Measurements from ENCODE around the gene ARHGAP28.
"Not testable (repeated sequence)": the region's sequence is repeated elsewhere in the genome, so short reads cannot be mapped to it uniquely, and the experiment has no call there.

ARHGAP28 gene

GRCh38 chr18:6814882-6815425 lies 85.4 kb downstream of the ARHGAP28 start:
- no peak for DNase-seq (ENCODE audit: low read depth)
- no peak for TF ChIP-seq CTCF (IDR thresholded peaks at IDR 0.05; ENCODE audit: control insufficient read depth, extremely low read depth, insufficient read depth)
- H3K4me3 ChIP-seq (ENCODE audit: low read depth, low read length): no peak overlapping the region

GRCh38 chr18:6816154-6816553 lies 86.6 kb downstream of the ARHGAP28 start:
- H3K4me3 ChIP-seq (ENCODE audit: low read depth, low read length): no peak overlapping the region
- no peak for TF ChIP-seq CTCF (IDR thresholded peaks at IDR 0.05; ENCODE audit: control insufficient read depth, extremely low read depth, insufficient read depth)
- no peak for DNase-seq (ENCODE audit: low read depth)

- DNase-seq (ENCODE audit: low read depth): no peak
- no peak overlapping the region for H3K4me3 ChIP-seq (ENCODE audit: low read depth, low read length)
- TF ChIP-seq CTCF (IDR thresholded peaks at IDR 0.05; ENCODE audit: control insufficient read depth, extremely low read depth, insufficient read depth): no peak
These were observed 89.8 kb downstream of the ARHGAP28 start for GRCh38 chr18:6819332-6819731.

DNA sequence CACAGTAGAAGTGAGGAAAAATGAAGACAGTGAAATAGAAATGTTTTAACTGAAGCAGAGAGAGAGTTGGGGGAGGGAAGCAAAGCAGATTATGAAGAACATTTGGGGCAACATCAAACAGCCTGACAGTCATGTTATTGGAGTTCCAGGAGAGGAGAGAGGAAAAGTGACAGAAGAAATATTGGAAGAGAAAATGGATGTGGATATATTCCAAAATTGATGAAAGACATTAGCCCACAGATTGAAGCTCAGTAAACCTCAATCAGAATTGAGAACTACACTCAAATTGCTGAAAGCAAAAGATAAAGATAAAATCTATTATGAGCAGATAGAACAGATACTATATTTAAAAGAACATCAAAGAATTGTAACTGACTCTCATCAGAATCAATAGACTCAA lies 90.8 kb downstream of the ARHGAP28 start:
- H3K4me3 ChIP-seq (ENCODE audit: low read depth, low read length): no peak overlapping the region
- DNase-seq (ENCODE audit: low read depth): no peak
- no peak for TF ChIP-seq CTCF (IDR thresholded peaks at IDR 0.05; ENCODE audit: control insufficient read depth, extremely low read depth, insufficient read depth)

GRCh38 chr18:6821356-6821755 lies 91.8 kb downstream of the ARHGAP28 start:
- no peak overlapping the region for H3K4me3 ChIP-seq (ENCODE audit: low read depth, low read length)
- no peak for DNase-seq (ENCODE audit: low read depth)
- no peak for TF ChIP-seq CTCF (IDR thresholded peaks at IDR 0.05; ENCODE audit: control insufficient read depth, extremely low read depth, insufficient read depth)

DNA sequence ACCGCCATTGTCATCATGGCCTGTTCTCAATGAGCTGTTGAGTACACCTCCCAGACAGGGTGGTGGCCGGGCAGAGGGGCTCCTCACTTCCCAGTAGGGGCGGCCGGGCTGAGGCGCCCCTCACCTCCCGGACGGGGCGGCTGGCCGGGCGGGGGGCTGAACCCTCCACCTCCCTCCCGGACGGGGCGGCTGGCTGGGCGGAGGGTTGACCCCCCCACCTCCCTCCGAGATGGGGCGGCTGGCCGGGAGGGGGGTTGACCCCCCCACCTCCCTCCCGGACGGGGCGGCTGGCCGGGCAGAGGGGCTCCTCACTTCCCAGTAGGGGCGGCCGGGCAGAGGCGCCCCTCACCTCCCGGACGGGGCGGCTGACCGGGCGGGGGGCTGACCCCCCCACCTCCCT lies 97.6 kb downstream of the ARHGAP28 start:
- H3K4me3 ChIP-seq (ENCODE audit: low read depth, low read length); DNase-seq (ENCODE audit: low read depth): not testable (repeated sequence)

GRCh38 chr18:6827566-6827965 lies 98.0 kb downstream of the ARHGAP28 start:
- DNase-seq (ENCODE audit: low read depth); H3K4me3 ChIP-seq (ENCODE audit: low read depth, low read length): not testable (repeated sequence)

- no peak for DNase-seq (ENCODE audit: low read depth)
- no peak overlapping the region for H3K4me3 ChIP-seq (ENCODE audit: low read depth, low read length)
- TF ChIP-seq CTCF (IDR thresholded peaks at IDR 0.05; ENCODE audit: control insufficient read depth, extremely low read depth, insufficient read depth): no peak
These were observed 101.4 kb downstream of the ARHGAP28 start for GRCh38 chr18:6830916-6831315.

All from LNCaP clone FGC (cell line).